Measurements from ENCODE around the gene DIDO1.
"Not testable (repeated sequence)": the region's sequence is repeated elsewhere in the genome, so short reads cannot be mapped to it uniquely, and the experiment has no call there.

The DIDO1 gene

GRCh38 chr20:62873681-62874031 is 52.6 kb downstream of the DIDO1 start:
- not testable (repeated sequence) for H3K27me3 ChIP-seq (ENCODE audit: low read depth, low read length); H4K20me1 ChIP-seq (ENCODE audit: insufficient read depth, low read length); H3K9me3 ChIP-seq (ENCODE audit: insufficient read depth, low read length); H3K36me3 ChIP-seq (replicated peaks; ENCODE audit: low read depth, low read length); H3K79me2 ChIP-seq (ENCODE audit: low read length)
- peak overlapping the region; percentile 53; the same call in 1 of the 2 replicates for H2AFZ ChIP-seq (ENCODE audit: low read depth, low read length)
- peak overlapping the region; percentile 61 for H3K4me3 ChIP-seq (ENCODE audit: low read length)
- peak; percentile 47 for TF ChIP-seq CTCF (IDR thresholded peaks at IDR 0.05; ENCODE audit: low read depth, low read length)
- peak overlapping the region; percentile 46 for H3K4me2 ChIP-seq (ENCODE audit: low read length)
- H3K27ac ChIP-seq (ENCODE audit: low read length) = peak overlapping the region; percentile 45
- H3K9ac ChIP-seq (ENCODE audit: low read length) = peak overlapping the region; percentile 22; the same call in 1 of the 2 replicates
- H3K4me1 ChIP-seq (ENCODE audit: low read length) = peaks cover 22% of the 10 kb centered on the region

GRCh38 chr20:62873280-62873679 is 53.0 kb downstream of the DIDO1 start:
- peak overlapping the region; percentile 46 for H3K4me2 ChIP-seq (ENCODE audit: low read length)
- peak overlapping the region; percentile 45 for H3K27ac ChIP-seq (ENCODE audit: low read length)
- peak overlapping the region; percentile 53; the same call in 1 of the 2 replicates for H2AFZ ChIP-seq (ENCODE audit: low read depth, low read length)
- no peaks in the 10 kb centered on the region for H4K20me1 ChIP-seq (ENCODE audit: insufficient read depth, low read length)
- no peaks in the 10 kb centered on the region for H3K27me3 ChIP-seq (ENCODE audit: low read depth, low read length)
- H3K9me3 ChIP-seq (ENCODE audit: insufficient read depth, low read length) = no peaks in the 10 kb centered on the region
- H3K9ac ChIP-seq (ENCODE audit: low read length) = peak overlapping the region; percentile 22; the same call in 1 of the 2 replicates
- H3K4me3 ChIP-seq (ENCODE audit: low read length) = peak overlapping the region; percentile 61; the same call in 1 of the 2 replicates
- H3K4me1 ChIP-seq (ENCODE audit: low read length) = peaks cover 21% of the 10 kb centered on the region
- H3K79me2 ChIP-seq (ENCODE audit: low read length) = no peaks in the 10 kb centered on the region
- TF ChIP-seq CTCF (IDR thresholded peaks at IDR 0.05; ENCODE audit: low read depth, low read length) (no peak), EZH2phosphoT487 (IDR thresholded peaks at IDR 0.05; ENCODE audit: low read depth) (no peak)
- H3K36me3 ChIP-seq (replicated peaks; ENCODE audit: low read depth, low read length) = no peaks in the 10 kb centered on the region

- H4K20me1 ChIP-seq (ENCODE audit: insufficient read depth, low read length) = no peaks in the 10 kb centered on the region
- no peaks in the 10 kb centered on the region for H3K9me3 ChIP-seq (ENCODE audit: insufficient read depth, low read length)
- peak overlapping the region; percentile 13; the same call in 1 of the 2 replicates for H2AFZ ChIP-seq (ENCODE audit: low read depth, low read length)
- peaks cover 19% of the 10 kb centered on the region for H3K4me1 ChIP-seq (ENCODE audit: low read length)
- H3K79me2 ChIP-seq (ENCODE audit: low read length) = no peaks in the 10 kb centered on the region
- H3K4me2 ChIP-seq (ENCODE audit: low read length) = peak overlapping the region; percentile 46; the same call in 1 of the 2 replicates
- H3K9ac ChIP-seq (ENCODE audit: low read length) = no peak overlapping the region
- peak overlapping the region; percentile 45 for H3K27ac ChIP-seq (ENCODE audit: low read length)
- H3K4me3 ChIP-seq (ENCODE audit: low read length) = no peak overlapping the region
- H3K27me3 ChIP-seq (ENCODE audit: low read depth, low read length) = no peaks in the 10 kb centered on the region
- TF ChIP-seq CTCF (IDR thresholded peaks at IDR 0.05; ENCODE audit: low read depth, low read length) (no peak), EZH2phosphoT487 (IDR thresholded peaks at IDR 0.05; ENCODE audit: low read depth) (no peak)
- H3K36me3 ChIP-seq (replicated peaks; ENCODE audit: low read depth, low read length) = no peaks in the 10 kb centered on the region
Observed at GRCh38 chr20:62872862-62873261, 53.4 kb downstream of the DIDO1 start.

- no peak for TF ChIP-seq EZH2phosphoT487 (IDR thresholded peaks at IDR 0.05; ENCODE audit: low read depth)
- no peak for TF ChIP-seq CTCF (IDR thresholded peaks at IDR 0.05; ENCODE audit: low read depth, low read length)
- Histone ChIP-seq H4K20me1 (ENCODE audit: insufficient read depth, low read length) (no peaks in the 10 kb centered on the region), H3K4me2 (ENCODE audit: low read length) (no peak overlapping the region), H3K27me3 (ENCODE audit: low read depth, low read length) (no peaks in the 10 kb centered on the region), H3K79me2 (ENCODE audit: low read length) (no peaks in the 10 kb centered on the region), H3K9ac (ENCODE audit: low read length) (no peak overlapping the region), H3K4me3 (ENCODE audit: low read length) (no peak overlapping the region), H3K9me3 (ENCODE audit: insufficient read depth, low read length) (no peaks in the 10 kb centered on the region), H2AFZ (ENCODE audit: low read depth, low read length) (no peak overlapping the region), H3K4me1 (ENCODE audit: low read length) (peaks cover 19% of the 10 kb centered on the region), H3K27ac (ENCODE audit: low read length) (no peak overlapping the region), H3K36me3 (replicated peaks; ENCODE audit: low read depth, low read length) (no peaks in the 10 kb centered on the region)
Observed at GRCh38 chr20:62872184-62872847, 54.0 kb downstream of the DIDO1 start.
